Retinal pigment epithelial cell (primary cell): ENCODE data around the gene SFXN5.

Experiments used
- DNase-seq: peaks from one replicate; pipeline ENCODE4 v3.0.0-alpha.2; 2010; ENCODE audit warnings: low read depth
- H3K4me3 ChIP-seq: 2 replicates; pipeline ENCODE4 v1.5.1; 2011; ENCODE audit warnings: mild to moderate bottlenecking, low read length, control low read depth, moderate library complexity
- TF ChIP-seq, protein P1 (sequence below): conservative IDR thresholded peaks from 2 replicates; pipeline ENCODE4 v1.5.1; 2011; ENCODE audit warnings: low read depth, low read length, control low read depth, inconsistent platforms

SFXN5 gene

DNA sequence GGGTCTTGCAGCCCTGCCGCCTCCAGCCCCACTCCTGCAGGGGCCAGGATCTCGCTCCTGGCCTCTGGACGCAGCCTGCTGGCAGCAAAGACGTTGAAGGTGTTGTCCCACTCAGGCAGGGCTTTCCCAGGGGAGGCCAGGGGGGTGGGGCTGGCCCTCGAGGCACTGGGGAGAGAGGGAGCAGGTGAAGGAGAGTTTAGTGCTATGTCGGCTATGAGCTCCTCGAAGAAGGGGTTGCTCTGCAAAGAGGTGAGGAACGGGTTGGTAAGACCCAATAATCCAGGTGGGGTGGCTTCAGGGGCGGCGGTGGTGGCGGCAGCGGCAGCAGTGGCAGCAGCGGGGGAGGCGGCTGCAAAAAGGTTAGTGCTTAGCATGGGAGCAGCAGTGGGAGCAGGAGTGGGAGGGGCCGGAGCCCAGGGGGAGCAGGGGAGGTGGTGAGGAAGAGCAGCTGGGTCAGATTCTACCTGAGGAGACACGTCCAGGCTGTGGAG lies 9.7 kb upstream of the SFXN5 start:
- DNase-seq, result no peak
- TF ChIP-seq, protein P1, sequence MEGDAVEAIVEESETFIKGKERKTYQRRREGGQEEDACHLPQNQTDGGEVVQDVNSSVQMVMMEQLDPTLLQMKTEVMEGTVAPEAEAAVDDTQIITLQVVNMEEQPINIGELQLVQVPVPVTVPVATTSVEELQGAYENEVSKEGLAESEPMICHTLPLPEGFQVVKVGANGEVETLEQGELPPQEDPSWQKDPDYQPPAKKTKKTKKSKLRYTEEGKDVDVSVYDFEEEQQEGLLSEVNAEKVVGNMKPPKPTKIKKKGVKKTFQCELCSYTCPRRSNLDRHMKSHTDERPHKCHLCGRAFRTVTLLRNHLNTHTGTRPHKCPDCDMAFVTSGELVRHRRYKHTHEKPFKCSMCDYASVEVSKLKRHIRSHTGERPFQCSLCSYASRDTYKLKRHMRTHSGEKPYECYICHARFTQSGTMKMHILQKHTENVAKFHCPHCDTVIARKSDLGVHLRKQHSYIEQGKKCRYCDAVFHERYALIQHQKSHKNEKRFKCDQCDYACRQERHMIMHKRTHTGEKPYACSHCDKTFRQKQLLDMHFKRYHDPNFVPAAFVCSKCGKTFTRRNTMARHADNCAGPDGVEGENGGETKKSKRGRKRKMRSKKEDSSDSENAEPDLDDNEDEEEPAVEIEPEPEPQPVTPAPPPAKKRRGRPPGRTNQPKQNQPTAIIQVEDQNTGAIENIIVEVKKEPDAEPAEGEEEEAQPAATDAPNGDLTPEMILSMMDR, result no peak
- no peak overlapping the region for H3K4me3 ChIP-seq

DNA sequence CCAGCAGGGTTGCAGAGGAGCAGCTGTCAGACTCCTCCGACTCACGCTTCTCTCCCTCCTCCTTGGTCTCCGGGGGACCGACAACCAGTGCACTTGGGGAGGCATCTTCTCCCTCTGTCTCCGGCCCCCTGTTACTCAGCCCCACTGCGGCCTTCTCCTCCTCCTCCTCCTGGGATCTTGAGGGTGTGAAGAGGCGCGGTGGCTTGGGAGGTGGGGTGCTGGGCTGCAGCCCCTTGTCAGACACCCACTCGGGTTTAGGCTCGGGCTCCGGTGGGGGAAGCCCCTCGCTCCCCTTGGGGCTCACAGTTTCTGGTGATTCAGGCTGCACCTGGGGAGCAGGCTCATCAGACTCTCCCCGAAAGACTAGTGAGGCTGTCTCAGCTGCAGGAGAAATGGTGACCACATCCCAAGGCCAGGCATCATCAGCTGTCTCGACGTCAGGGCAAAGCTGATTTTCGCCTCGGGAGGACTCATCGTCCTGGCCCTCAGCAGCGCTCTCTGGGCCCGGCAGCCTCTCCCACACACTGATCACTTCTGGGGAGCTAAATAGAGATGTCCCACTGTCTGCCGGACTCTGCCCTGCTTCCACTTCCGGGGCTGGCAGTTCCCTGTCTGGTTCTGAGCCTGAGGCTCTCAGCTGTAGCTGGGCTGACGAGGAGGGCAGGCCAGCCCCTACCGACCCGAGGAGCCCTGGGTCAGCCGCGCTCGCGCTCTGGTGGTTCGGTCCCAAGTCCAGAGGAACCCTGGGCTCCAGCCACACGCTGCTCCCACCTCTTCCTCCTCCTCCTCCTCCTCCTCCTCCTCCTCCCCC lies 9.0 kb upstream of the SFXN5 start:
- H3K4me3 ChIP-seq, result no peak overlapping the region
- no peak for DNase-seq
- TF ChIP-seq, protein P1, result no peak

DNA sequence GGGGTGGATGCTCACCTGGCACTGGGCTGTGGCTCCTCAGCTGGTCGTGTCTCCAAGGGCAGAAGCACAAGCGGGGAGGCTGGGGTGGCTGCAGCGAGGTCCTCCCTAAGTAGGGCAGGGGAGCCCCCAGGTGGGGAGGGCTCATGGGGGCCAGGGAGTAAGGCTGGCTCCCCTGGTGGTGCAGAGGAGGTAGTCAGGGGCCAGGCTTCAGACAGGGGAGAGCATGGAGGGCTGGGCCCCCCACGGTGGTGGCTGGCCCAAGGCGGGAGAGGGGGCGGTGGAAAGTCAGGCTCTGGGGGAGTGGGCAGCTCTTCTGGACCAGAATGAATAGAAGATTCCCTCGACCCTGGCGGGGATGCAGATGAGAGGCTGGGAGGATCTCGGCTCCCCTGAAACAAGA lies 8.1 kb upstream of the SFXN5 start:
- TF ChIP-seq, protein P1, result no peak
- no peak for DNase-seq

DNA sequence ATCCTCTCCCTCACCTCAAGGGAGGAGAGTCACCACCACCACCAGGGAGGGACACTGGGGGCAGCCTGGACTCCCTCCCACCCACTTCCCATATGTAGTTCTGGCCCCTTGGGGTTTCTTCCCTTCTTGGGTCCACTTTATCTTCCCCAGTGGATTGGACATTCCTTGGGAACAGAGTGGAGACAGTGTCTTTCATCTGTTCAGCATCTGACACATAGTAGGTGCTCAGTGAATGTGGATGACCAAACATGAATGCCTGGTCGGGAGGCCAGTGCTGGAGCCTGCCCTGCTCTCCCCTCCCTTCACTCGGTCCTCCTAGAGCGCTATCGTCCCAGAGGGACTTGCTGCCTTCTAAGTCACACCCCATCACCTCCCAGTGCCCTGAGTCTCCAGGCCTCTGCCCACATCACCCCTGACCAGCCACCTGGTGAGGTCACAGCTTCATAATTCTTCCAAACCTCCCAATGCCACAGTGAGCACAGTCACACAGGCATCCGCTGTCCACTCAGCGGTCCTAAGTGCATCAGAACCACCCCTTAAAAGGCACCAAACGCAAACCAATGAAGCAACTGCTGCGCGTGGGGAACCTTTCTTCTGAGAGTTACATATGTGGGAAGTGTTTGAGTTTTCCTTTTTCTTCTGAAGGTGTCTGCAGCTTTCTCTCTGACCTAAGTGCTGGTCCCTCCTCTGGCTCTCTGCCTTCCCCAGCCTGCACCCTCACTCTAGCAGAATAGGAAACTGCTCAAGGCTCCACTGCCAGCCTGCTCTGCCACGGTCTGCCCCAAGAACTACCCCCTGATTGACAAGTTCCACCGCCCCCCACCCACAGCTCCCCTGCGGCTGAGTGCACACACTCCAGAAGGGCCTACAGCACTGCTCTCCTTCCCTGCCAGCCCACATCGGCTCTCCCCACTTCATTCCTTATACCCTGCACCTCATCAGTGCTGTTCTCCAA lies 7.2 kb upstream of the SFXN5 start:
- no peak overlapping the region for H3K4me3 ChIP-seq
- no peak for DNase-seq
- TF ChIP-seq, protein P1, result no peak

More for the DNA sequence above, 8.1 kb upstream of the SFXN5 start:
- H3K4me3 ChIP-seq, result no peak overlapping the region

DNA sequence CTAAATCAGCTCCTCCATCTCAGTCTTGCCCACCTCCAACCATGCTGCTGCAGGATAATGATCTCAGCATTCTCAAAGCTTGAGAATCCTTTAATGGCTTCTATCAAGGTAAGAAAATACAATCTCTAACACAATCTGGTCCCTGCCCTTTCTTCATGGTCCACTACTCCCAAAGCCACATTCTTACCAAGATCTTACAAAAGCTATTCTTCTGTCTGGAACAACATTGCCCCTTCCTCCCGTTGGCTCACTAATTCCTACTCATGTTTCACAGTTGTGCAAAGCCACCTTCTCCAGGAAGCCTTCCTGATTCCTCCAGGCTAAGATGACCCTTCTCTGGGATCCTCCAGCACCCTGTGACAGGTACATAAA lies 5.9 kb upstream of the SFXN5 start:
- no peak for DNase-seq
- TF ChIP-seq, protein P1, result no peak

DNA sequence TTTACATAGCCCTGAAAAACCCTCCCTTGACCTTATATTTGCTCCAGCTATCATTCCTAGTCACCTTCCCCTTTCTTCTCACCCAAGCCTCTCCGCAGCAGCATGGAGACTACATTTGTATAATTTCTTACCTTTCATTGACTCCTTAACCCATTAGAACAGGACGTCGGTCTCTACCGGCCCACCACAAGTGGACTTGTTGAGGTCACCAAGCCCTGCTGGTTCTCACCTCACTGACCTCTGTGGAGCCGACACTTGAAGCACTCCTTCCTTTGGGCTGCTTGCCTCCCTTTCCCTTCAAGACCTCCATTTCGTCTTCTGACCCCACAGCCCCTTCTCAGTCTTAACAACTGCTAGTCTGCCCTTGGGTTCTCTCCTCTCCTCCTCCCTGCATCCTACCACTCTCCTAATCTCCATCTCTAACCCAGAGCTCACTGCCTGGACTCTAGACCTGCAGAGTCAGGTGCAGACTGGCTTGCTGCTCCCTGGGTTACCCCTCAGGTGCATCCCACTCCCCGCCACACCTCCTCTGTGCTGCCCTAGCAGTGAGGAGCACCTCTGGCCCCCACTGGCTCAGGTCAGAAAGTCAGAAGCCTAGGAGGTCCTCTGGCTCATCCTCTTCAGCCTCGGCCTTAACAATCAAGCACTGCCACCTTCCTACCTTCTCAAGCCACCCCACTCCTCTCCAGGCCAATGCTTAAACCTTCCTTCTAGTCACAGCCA lies 5.3 kb upstream of the SFXN5 start:
- TF ChIP-seq, protein P1, result no peak
- DNase-seq, result no peak
- no peak overlapping the region for H3K4me3 ChIP-seq

More for the DNA sequence above, 5.9 kb upstream of the SFXN5 start:
- no peak overlapping the region for H3K4me3 ChIP-seq
